GM10847 (cell line): ENCODE results near the gene PPP2R5A.

Source experiments
- POLR2A ChIP-seq: IDR thresholded peaks from 2 replicates; pipeline ENCODE4 v1.6.1; 2011; ENCODE audit not compliant: insufficient read length; ENCODE audit errors: extremely low read depth

The PPP2R5A gene

GRCh38 chr1:212359794-212360479 is 74.7 kb downstream of the PPP2R5A start:
- TF ChIP-seq POLR2A, result no peak

DNA sequence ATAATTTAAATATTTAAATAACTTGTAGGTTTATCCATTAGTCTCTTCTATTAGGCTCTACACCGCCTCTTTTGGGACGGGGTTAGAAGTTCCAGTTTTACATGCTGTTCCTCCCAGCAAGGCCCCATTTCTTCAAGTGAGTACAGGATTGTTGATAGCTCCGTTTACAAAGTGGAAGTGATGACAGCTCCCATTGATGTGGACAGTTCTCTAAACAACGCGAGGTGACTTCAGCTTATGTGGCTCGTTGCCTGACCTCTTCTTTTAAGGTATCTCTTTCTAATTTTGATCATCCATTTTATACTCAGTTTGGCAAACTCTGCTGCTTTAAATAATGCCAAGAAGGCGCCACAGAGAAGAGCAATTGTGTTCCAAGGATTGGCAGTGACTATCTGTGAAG is 79.8 kb downstream of the PPP2R5A start:
- no peak for TF ChIP-seq POLR2A

DNA sequence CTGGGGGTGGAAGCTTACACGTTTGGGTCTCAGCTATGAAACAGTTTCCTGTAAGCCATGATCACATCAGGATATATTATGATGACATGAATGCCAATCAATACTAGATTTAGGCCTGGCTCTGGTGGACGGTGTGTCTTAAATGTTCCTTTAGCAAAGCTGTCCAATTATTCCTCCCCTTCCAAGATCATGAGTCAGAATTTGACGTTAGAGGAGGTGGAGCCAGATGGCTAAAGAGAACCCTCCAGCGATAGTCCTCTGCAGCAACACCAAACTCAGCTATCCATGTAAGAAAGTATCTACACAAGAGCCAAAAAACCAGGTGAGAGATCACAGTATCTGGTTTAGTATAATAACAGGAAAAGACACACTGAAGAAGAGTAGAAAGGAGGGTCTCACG is 81.7 kb downstream of the PPP2R5A start:
- no peak for TF ChIP-seq POLR2A

DNA sequence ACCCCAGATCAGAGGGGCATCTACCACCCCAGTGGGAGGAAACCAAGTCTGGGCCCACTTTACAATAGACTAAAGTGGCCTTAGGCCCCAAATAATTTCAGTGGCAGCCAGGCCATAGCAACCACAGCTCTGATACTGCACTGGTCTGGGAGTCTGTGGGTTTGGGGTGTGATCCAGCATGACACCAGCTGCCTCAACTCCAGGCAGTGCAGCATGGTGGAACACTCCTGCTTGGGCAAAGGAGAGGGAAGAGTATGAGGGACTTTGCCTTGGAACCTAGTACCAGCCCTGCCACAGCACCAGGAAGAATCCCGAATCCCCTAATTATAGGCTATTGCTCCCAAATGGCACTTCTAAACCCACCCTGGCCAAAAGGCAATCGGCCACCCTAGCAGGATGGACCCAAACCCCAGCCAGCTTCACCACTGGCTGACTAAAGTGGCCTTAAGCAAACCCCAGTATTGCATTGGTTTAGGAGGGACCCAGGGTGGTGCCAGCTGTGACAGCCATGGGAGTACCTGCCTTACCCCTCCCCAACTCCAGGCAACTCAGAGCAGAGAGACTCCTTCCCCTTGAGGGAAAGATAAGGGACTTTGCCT is 82.4 kb downstream of the PPP2R5A start:
- no peak for TF ChIP-seq POLR2A

- TF ChIP-seq POLR2A, result no peak
Observed at GRCh38 chr1:212368073-212368484, 82.9 kb downstream of the PPP2R5A start.

GRCh38 chr1:212375986-212376385 is 90.8 kb downstream of the PPP2R5A start:
- TF ChIP-seq POLR2A, result no peak

- TF ChIP-seq POLR2A, result no peak
Observed at GRCh38 chr1:212377644-212378043, 92.4 kb downstream of the PPP2R5A start.

- TF ChIP-seq POLR2A, result no peak
Observed at GRCh38 chr1:212379366-212379765, 94.2 kb downstream of the PPP2R5A start.

- no peak for TF ChIP-seq POLR2A
Observed at GRCh38 chr1:212381397-212382035, 96.3 kb downstream of the PPP2R5A start.

DNA sequence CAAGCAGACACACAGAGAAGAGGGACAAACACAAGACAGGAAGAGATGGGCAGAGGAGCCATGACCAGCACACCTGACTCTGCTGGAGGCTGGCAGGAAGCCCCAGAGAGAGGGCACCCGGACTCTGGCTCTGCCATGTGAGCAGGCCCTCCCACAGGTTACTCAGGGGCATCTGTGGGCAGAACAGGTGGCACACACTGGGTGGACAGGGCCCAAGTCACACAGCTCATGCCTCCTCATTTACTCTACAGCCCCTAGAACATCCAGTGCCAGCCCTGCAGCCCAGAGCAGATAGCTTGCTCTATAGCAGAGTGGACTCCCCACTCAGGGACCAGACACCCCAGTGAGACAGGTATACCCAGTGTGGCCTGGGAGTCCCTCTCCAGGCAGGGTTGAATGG is 100.8 kb downstream of the PPP2R5A start:
- no peak for TF ChIP-seq POLR2A

DNA sequence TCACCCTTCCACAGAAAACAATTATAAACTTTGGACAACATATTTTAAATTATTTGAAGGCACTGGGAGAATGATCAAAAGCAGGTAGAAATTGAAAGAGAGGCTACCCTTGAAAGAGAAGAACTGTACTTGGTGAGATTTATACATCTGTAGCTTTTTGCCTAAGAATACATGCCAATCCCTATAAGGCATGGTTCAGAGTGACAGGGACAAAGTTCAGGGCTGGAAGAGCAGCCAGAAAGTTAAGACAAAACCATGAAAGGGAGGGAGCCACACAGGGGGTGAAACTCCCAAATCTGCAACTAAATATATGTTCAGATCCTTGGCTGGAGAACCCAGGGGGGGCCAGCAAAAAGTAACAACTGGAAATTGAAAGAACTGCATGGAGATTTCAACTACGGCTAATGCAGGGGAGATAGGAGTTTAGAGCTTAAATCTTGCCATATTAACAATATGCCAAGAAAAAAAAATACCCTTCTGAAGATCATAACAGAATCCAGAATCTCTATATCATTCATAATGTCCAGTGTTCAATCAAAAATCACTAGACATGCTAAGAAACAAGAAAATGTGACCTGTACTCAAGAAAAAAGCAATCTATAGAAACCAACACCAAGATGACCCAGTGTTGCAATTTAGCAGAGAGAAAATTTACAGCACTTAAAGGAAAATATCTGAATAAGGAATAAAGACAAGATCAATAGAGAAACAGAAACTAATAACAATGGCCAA is 103.9 kb downstream of the PPP2R5A start:
- TF ChIP-seq POLR2A, result no peak

- TF ChIP-seq POLR2A, result no peak
Observed at GRCh38 chr1:212396638-212397037, 111.4 kb downstream of the PPP2R5A start.

- no peak for TF ChIP-seq POLR2A
Observed at GRCh38 chr1:212397171-212397570, 112.0 kb downstream of the PPP2R5A start.

DNA sequence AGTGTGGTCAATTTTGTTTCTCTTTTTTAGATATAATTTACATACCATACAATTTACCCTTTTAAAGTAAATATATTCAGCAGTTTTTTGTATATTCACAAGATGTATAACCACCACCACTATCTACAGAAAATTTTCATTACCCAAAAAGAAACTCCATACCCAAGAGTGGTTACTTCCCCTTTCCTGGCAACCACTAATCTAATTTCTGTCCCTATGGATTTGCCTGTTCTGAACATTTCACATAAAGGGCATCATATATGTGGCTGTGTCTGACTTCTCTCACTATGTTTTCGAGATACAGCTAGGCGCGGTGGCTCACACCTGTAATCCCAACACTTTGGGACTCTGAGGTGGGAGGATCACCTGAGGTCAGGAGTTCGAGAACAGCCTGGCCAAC is 115.8 kb downstream of the PPP2R5A start:
- TF ChIP-seq POLR2A, result no peak

- no peak for TF ChIP-seq POLR2A
Observed at GRCh38 chr1:212401838-212402582, 116.8 kb downstream of the PPP2R5A start.
